Measurements from ENCODE around the gene ZNF208.
"Not testable (repeated sequence)": the region's sequence is repeated elsewhere in the genome, so short reads cannot be mapped to it uniquely, and the experiment has no call there.

Gene ZNF208

GRCh38 chr19:22010437-22011143 lies at the start of gene ZNF208:
TSS of gene ZNF208 (minus strand) at chr19:22010943. CDS start at chr19:22010794, 149 bp downstream.
- peaks cover 16% of the 10 kb centered on the region for H3K36me3 Mint-ChIP-seq (ENCODE audit: low read depth)
- not testable (repeated sequence) for H3K27ac Mint-ChIP-seq, H3K27me3 Mint-ChIP-seq, DNase-seq, ATAC-seq, H3K4me1 Mint-ChIP-seq
- H3K9me3 Mint-ChIP-seq = peaks cover 17% of the 10 kb centered on the region
- H3K4me3 Mint-ChIP-seq = peak within 1 kb of the TSS; percentile 59

- ATAC-seq (peak; percentile 35), DNase-seq (no peak)
- Mint-ChIP-seq H3K27ac (peak overlapping the region; percentile 79), H3K27me3 (no peaks in the 10 kb centered on the region), H3K4me3 (peak overlapping the region; percentile 89), H3K9me3 (peaks cover 12% of the 10 kb centered on the region), H3K4me1 (peaks cover 4% of the 10 kb centered on the region), H3K36me3 (ENCODE audit: low read depth) (peaks cover 25% of the 10 kb centered on the region)
Observed at GRCh38 chr19:22052644-22053013, 41.9 kb upstream of the ZNF208 start.

GRCh38 chr19:22041151-22041550 lies 30.4 kb upstream of the ZNF208 start:
- not testable (repeated sequence) for H3K4me3 Mint-ChIP-seq; H3K9me3 Mint-ChIP-seq; H3K4me1 Mint-ChIP-seq; H3K27ac Mint-ChIP-seq; H3K27me3 Mint-ChIP-seq; H3K36me3 Mint-ChIP-seq (ENCODE audit: low read depth); ATAC-seq; DNase-seq

- no peak overlapping the region for H3K27ac Mint-ChIP-seq
Observed at GRCh38 chr19:22030680-22031079, 19.9 kb upstream of the ZNF208 start.

GRCh38 chr19:22026687-22027086 lies 15.9 kb upstream of the ZNF208 start:
- H3K4me1 Mint-ChIP-seq = no peaks in the 10 kb centered on the region
- ATAC-seq (no peak), DNase-seq (no peak)
- H3K27me3 Mint-ChIP-seq = no peaks in the 10 kb centered on the region
- H3K9me3 Mint-ChIP-seq = peaks cover 22% of the 10 kb centered on the region
- no peaks in the 10 kb centered on the region for H3K36me3 Mint-ChIP-seq (ENCODE audit: low read depth)
- no peak overlapping the region for H3K27ac Mint-ChIP-seq
- no peak overlapping the region for H3K4me3 Mint-ChIP-seq

More at GRCh38 chr19:22030680-22031079, 19.9 kb upstream of the ZNF208 start:
- Mint-ChIP-seq H3K4me1 (no peaks in the 10 kb centered on the region), H3K9me3 (peaks cover 16% of the 10 kb centered on the region), H3K36me3 (ENCODE audit: low read depth) (no peaks in the 10 kb centered on the region), H3K4me3 (no peak overlapping the region), H3K27me3 (no peaks in the 10 kb centered on the region)
- ATAC-seq (no peak), DNase-seq (no peak)

- ATAC-seq; DNase-seq; H3K27ac Mint-ChIP-seq; H3K27me3 Mint-ChIP-seq; H3K36me3 Mint-ChIP-seq (ENCODE audit: low read depth); H3K4me3 Mint-ChIP-seq; H3K4me1 Mint-ChIP-seq: not testable (repeated sequence)
- H3K9me3 Mint-ChIP-seq = peaks cover 22% of the 10 kb centered on the region
Observed at GRCh38 chr19:22025539-22025938, 14.8 kb upstream of the ZNF208 start.

- Mint-ChIP-seq H3K27me3 (no peaks in the 10 kb centered on the region), H3K4me1 (no peaks in the 10 kb centered on the region), H3K9me3 (peaks cover 71% of the 10 kb centered on the region)
Observed at GRCh38 chr19:21970466-21970865, 40.3 kb downstream of the ZNF208 start.

GRCh38 chr19:21947775-21948174 lies 63.0 kb downstream of the ZNF208 start:
- H3K4me1 Mint-ChIP-seq = no peaks in the 10 kb centered on the region
- no peak overlapping the region for H3K4me3 Mint-ChIP-seq
- no peaks in the 10 kb centered on the region for H3K27me3 Mint-ChIP-seq
- H3K27ac Mint-ChIP-seq = no peak overlapping the region
- peaks cover 46% of the 10 kb centered on the region for H3K9me3 Mint-ChIP-seq
- DNase-seq (no peak), ATAC-seq (no peak)
- H3K36me3 Mint-ChIP-seq (ENCODE audit: low read depth) = peaks cover 8% of the 10 kb centered on the region

More at GRCh38 chr19:21970466-21970865, 40.3 kb downstream of the ZNF208 start:
- Mint-ChIP-seq H3K4me3 (no peak overlapping the region), H3K27ac (no peak overlapping the region), H3K36me3 (ENCODE audit: low read depth) (peaks cover 34% of the 10 kb centered on the region)
- DNase-seq (no peak), ATAC-seq (no peak)

GRCh38 chr19:21940684-21941083 lies 70.1 kb downstream of the ZNF208 start:
- DNase-seq (no peak), ATAC-seq (no peak)
- H3K9me3 Mint-ChIP-seq = peaks cover 9% of the 10 kb centered on the region
- H3K27me3 Mint-ChIP-seq = peaks cover 3% of the 10 kb centered on the region
- H3K27ac Mint-ChIP-seq = no peak overlapping the region
- H3K4me3 Mint-ChIP-seq = no peak overlapping the region
- no peaks in the 10 kb centered on the region for H3K4me1 Mint-ChIP-seq
- no peaks in the 10 kb centered on the region for H3K36me3 Mint-ChIP-seq (ENCODE audit: low read depth)

GRCh38 chr19:21934593-21934992 lies 76.2 kb downstream of the ZNF208 start:
- no peaks in the 10 kb centered on the region for H3K4me1 Mint-ChIP-seq
- no peaks in the 10 kb centered on the region for H3K36me3 Mint-ChIP-seq (ENCODE audit: low read depth)
- no peak for ATAC-seq
- no peak overlapping the region for H3K27ac Mint-ChIP-seq
- H3K4me3 Mint-ChIP-seq = no peak overlapping the region
- DNase-seq = no peak
- peaks cover 3% of the 10 kb centered on the region for H3K27me3 Mint-ChIP-seq
- peaks cover 7% of the 10 kb centered on the region for H3K9me3 Mint-ChIP-seq

GRCh38 chr19:21934131-21934530 lies 76.6 kb downstream of the ZNF208 start:
- Mint-ChIP-seq H3K4me1 (no peaks in the 10 kb centered on the region), H3K4me3 (no peak overlapping the region)
- ATAC-seq = no peak

GRCh38 chr19:21922276-21922675 lies 88.5 kb downstream of the ZNF208 start:
- no peaks in the 10 kb centered on the region for H3K4me1 Mint-ChIP-seq
- no peak for ATAC-seq
- DNase-seq = no peak
- no peaks in the 10 kb centered on the region for H3K27me3 Mint-ChIP-seq
- no peak overlapping the region for H3K27ac Mint-ChIP-seq
- peaks cover 48% of the 10 kb centered on the region for H3K9me3 Mint-ChIP-seq
- H3K4me3 Mint-ChIP-seq = no peak overlapping the region
- no peaks in the 10 kb centered on the region for H3K36me3 Mint-ChIP-seq (ENCODE audit: low read depth)

More at GRCh38 chr19:21934131-21934530, 76.6 kb downstream of the ZNF208 start:
- no peak for DNase-seq
- Mint-ChIP-seq H3K27me3 (peaks cover 3% of the 10 kb centered on the region), H3K27ac (no peak overlapping the region), H3K36me3 (ENCODE audit: low read depth) (no peaks in the 10 kb centered on the region), H3K9me3 (peaks cover 12% of the 10 kb centered on the region)

GRCh38 chr19:21921691-21922180 lies 89.0 kb downstream of the ZNF208 start:
- Mint-ChIP-seq H3K4me3 (no peak overlapping the region), H3K4me1 (no peaks in the 10 kb centered on the region), H3K9me3 (peaks cover 46% of the 10 kb centered on the region), H3K27ac (no peak overlapping the region), H3K27me3 (no peaks in the 10 kb centered on the region), H3K36me3 (ENCODE audit: low read depth) (no peaks in the 10 kb centered on the region)
- ATAC-seq = no peak
- no peak for DNase-seq

- Mint-ChIP-seq H3K4me1 (no peaks in the 10 kb centered on the region), H3K9me3 (peaks cover 31% of the 10 kb centered on the region), H3K27me3 (no peaks in the 10 kb centered on the region), H3K27ac (no peak overlapping the region), H3K36me3 (ENCODE audit: low read depth) (no peaks in the 10 kb centered on the region), H3K4me3 (no peak overlapping the region)
- no peak for ATAC-seq
- DNase-seq = no peak
Observed at GRCh38 chr19:21915411-21915810, 95.3 kb downstream of the ZNF208 start.

GRCh38 chr19:21912654-21913053 lies 98.1 kb downstream of the ZNF208 start:
- DNase-seq = no peak
- Mint-ChIP-seq H3K9me3 (peaks cover 33% of the 10 kb centered on the region), H3K4me1 (no peaks in the 10 kb centered on the region), H3K36me3 (ENCODE audit: low read depth) (no peaks in the 10 kb centered on the region), H3K27ac (no peak overlapping the region), H3K4me3 (no peak overlapping the region), H3K27me3 (no peaks in the 10 kb centered on the region)
- no peak for ATAC-seq

All from activated naive CD8-positive, alpha-beta T cell treated with anti-CD3 and anti-CD28 coated beads, Interleukin-2, amount 50 U/mL, for 24 hours (primary cell).